ENCODE results near the gene COL4A2.

- no peak for TF ChIP-seq CTCF (IDR thresholded peaks at IDR 0.05 in 2 of 3, conservative IDR thresholded peaks at IDR 0.05 in 1 of 3; ENCODE audit: borderline replicate concordance in 1 of 3, insufficient read depth in 1 of 3, low read depth in 2 of 3, low read length in 2 of 3)
- TF ChIP-seq ZNF274 (IDR thresholded peaks at IDR 0.05; ENCODE audit: low read depth, low read length): no peak
These were observed 30.2 kb downstream of the COL4A2 start for GRCh38 chr13:110337247-110337646.
